Neural cell (in vitro differentiated cells): ENCODE data around the gene DDX54. TPM values are rescaled to one million over a fixed set of nuclear protein-coding genes. Genes with fewer than 3 reads are reported as not detected.
"Not testable (repeated sequence)": the region's sequence is repeated elsewhere in the genome, so short reads cannot be mapped to it uniquely, and the experiment has no call there.

Source experiments
- H2AFZ ChIP-seq: fragments of 200-600, 300-800 bp; sonication (generic), shearing (Covaris generic); 2 replicates; pipeline ENCODE4 v1.6.0; 2014; ENCODE audit warnings: low read depth, mild to moderate bottlenecking, antibody characterized with exemption, low read length, moderate library complexity
- H3F3A ChIP-seq: fragments of 200-600 bp; shearing (Covaris generic); 2 replicates; pipeline ENCODE4 v1.6.1; 2016; ENCODE audit warnings: mild to moderate bottlenecking, moderate library complexity, mixed read lengths, antibody characterized with exemption, low read length; ENCODE audit not compliant: insufficient read depth, poor library complexity, severe bottlenecking
- H3K27ac ChIP-seq: fragments of 200-600, 300-800 bp; sonication (generic), shearing (Covaris generic); 2 replicates; pipeline ENCODE4 v1.5.1; 2014; ENCODE audit warnings: mild to moderate bottlenecking, low read length, moderate library complexity
- H3K27me3 ChIP-seq: fragments of 300-800, 200-600 bp; sonication (generic), shearing (Covaris generic); 2 replicates; pipeline ENCODE4 v1.6.0; 2014; ENCODE audit warnings: mild to moderate bottlenecking, low read depth, low read length, moderate library complexity; ENCODE audit not compliant: insufficient read depth
- H3K36me3 ChIP-seq: fragments of 300-800, 200-600 bp; sonication (generic), shearing (Covaris generic); 2 replicates; pipeline ENCODE4 v1.5.1; 2014; ENCODE audit warnings: mild to moderate bottlenecking, antibody characterized with exemption, low read length, moderate library complexity; ENCODE audit not compliant: insufficient read depth
- H3K4me2 ChIP-seq: fragments of 300-800, 200-600 bp; sonication (generic), shearing (Covaris generic); 2 replicates; pipeline ENCODE4 v1.6.0; 2014; ENCODE audit warnings: mild to moderate bottlenecking, low read length
- H3K4me3 ChIP-seq: fragments of 300-800, 200-600 bp; sonication (generic), shearing (Covaris generic); 2 replicates; pipeline ENCODE4 v1.5.1; 2014; ENCODE audit warnings: mild to moderate bottlenecking, low read length, moderate library complexity
- H3K79me2 ChIP-seq: fragments of 200-600 bp; shearing (Covaris generic); replicated peaks from 2 replicates; pipeline ENCODE4 v1.6.0; 2014; ENCODE audit warnings: mild to moderate bottlenecking, low read length, moderate library complexity; ENCODE audit not compliant: insufficient read depth
- H3K9ac ChIP-seq: fragments of 300-800, 200-600 bp; sonication (generic), shearing (Covaris generic); 2 replicates; pipeline ENCODE4 v1.6.1; 2016; ENCODE audit warnings: mild to moderate bottlenecking, low read length, mixed read lengths
- H3K9me2 ChIP-seq: fragments of 200-600 bp; shearing (Covaris generic); 2 replicates; pipeline ENCODE4 v1.6.1; 2016; ENCODE audit warnings: mild to moderate bottlenecking, low read length, mixed read lengths; ENCODE audit not compliant: insufficient read depth
- H3K9me3 ChIP-seq: fragments of 200-600, 300-800 bp; sonication (generic), shearing (Covaris generic); 2 replicates; pipeline ENCODE4 v1.6.1; 2016; ENCODE audit warnings: mild to moderate bottlenecking, mixed run types, low read length, moderate library complexity, mixed read lengths
- H4K20me1 ChIP-seq: fragments of 200-600 bp; shearing (Covaris generic); 2 replicates; pipeline ENCODE4 v1.6.1; 2016; ENCODE audit warnings: mild to moderate bottlenecking, mixed run types; ENCODE audit not compliant: insufficient read depth
- CTCF ChIP-seq: fragments of 450-650 bp; IDR thresholded peaks from 2 replicates; pipeline ENCODE4 v1.5.1; 2014; ENCODE audit warnings: antibody characterized with exemption, mild to moderate bottlenecking, moderate library complexity; ENCODE audit not compliant: poor library complexity, severe bottlenecking
- EP300 ChIP-seq: fragments of 450-650 bp; conservative IDR thresholded peaks from 2 replicates; pipeline ENCODE4 v1.6.1; 2014; ENCODE audit warnings: antibody characterized with exemption, mild to moderate bottlenecking, moderate library complexity; ENCODE audit not compliant: poor library complexity, severe bottlenecking
- EZH2 ChIP-seq: fragments of 200-600, 300-800 bp; shearing (Covaris generic), sonication (generic); IDR thresholded peaks from 2 replicates; pipeline ENCODE4 v1.6.1; 2014; ENCODE audit warnings: antibody characterized with exemption, low read length, borderline replicate concordance, mild to moderate bottlenecking; ENCODE audit not compliant: insufficient read depth, poor library complexity, severe bottlenecking
- MXI1 ChIP-seq: fragments of 450-650 bp; conservative IDR thresholded peaks from 2 replicates; pipeline ENCODE4 v1.6.1; 2014; ENCODE audit warnings: antibody characterized with exemption, mild to moderate bottlenecking; ENCODE audit not compliant: poor library complexity, severe bottlenecking
- POLR2AphosphoS5 ChIP-seq: IDR thresholded peaks from 2 replicates; pipeline ENCODE4 v1.6.1; 2012
- RAD21 ChIP-seq: fragments of 450-650 bp; conservative IDR thresholded peaks from 2 replicates; pipeline ENCODE4 v1.6.1; 2014; ENCODE audit warnings: antibody characterized with exemption, mild to moderate bottlenecking, moderate library complexity
- REST ChIP-seq: IDR thresholded peaks from 2 replicates; pipeline ENCODE4 v1.6.1; 2012; ENCODE audit warnings: borderline replicate concordance
- SMC3 ChIP-seq: fragments of 450-650 bp; conservative IDR thresholded peaks from 2 replicates; pipeline ENCODE4 v1.6.1; 2014; ENCODE audit warnings: antibody characterized with exemption, mild to moderate bottlenecking, moderate library complexity; ENCODE audit not compliant: poor library complexity
- TAF1 ChIP-seq: IDR thresholded peaks from 2 replicates; pipeline ENCODE4 v1.6.1; 2012; ENCODE audit warnings: low read depth
- polyA plus RNA-seq: library from polyadenylated mRNA; depleted of rRNA; stranded (reverse); fragments of >200 nt; gene quantifications from 2 replicates; pipeline ENCODE4 v1.2.3, GENCODE V29; 2014

The DDX54 gene
- polyA plus RNA-seq, 1 donor from 2014 or later, result 63.3 TPM

GRCh38 chr12:113208041-113208934 is 23.0 kb upstream of the DDX54 start:
- no peaks in the 10 kb centered on the region for H3F3A ChIP-seq
- H3K27me3 ChIP-seq, result no peaks in the 10 kb centered on the region
- H3K4me2 ChIP-seq, result no peak overlapping the region
- H3K4me3 ChIP-seq, result no peak overlapping the region
- no peak overlapping the region for H2AFZ ChIP-seq
- no peaks in the 10 kb centered on the region for H3K9me2 ChIP-seq
- H3K36me3 ChIP-seq, result no peaks in the 10 kb centered on the region
- H3K9me3 ChIP-seq, result no peaks in the 10 kb centered on the region
- H3K9ac ChIP-seq, result no peak overlapping the region
- no peak for TF ChIP-seq EP300
- no peak for TF ChIP-seq EZH2
- no peaks in the 10 kb centered on the region for H4K20me1 ChIP-seq
- H3K79me2 ChIP-seq, result no peaks in the 10 kb centered on the region
- no peak overlapping the region for H3K27ac ChIP-seq

GRCh38 chr12:113207613-113208040 is 22.3 kb upstream of the DDX54 start:
- Histone ChIP-seq H2AFZ (no peak overlapping the region), H3K27me3 (no peaks in the 10 kb centered on the region), H3K4me2 (no peak overlapping the region), H3K9ac (no peak overlapping the region), H3K4me3 (no peak overlapping the region), H3K9me2 (no peaks in the 10 kb centered on the region), H3K79me2 (no peaks in the 10 kb centered on the region), H3K27ac (no peak overlapping the region), H3K9me3 (no peaks in the 10 kb centered on the region), H4K20me1 (no peaks in the 10 kb centered on the region), H3F3A (no peaks in the 10 kb centered on the region), H3K36me3 (no peaks in the 10 kb centered on the region)
- TF ChIP-seq SMC3 (no peak), EZH2 (no peak), POLR2AphosphoS5 (no peak), RAD21 (no peak), TAF1 (no peak), MXI1 (no peak), CTCF (no peak), EP300 (no peak), REST (no peak)

GRCh38 chr12:113206802-113207201 is 21.5 kb upstream of the DDX54 start:
- H4K20me1 ChIP-seq, H3K27me3 ChIP-seq, H3K9me2 ChIP-seq, H3K79me2 ChIP-seq, H3K36me3 ChIP-seq, H3K4me3 ChIP-seq, H3F3A ChIP-seq, H3K27ac ChIP-seq, H3K9ac ChIP-seq, H3K9me3 ChIP-seq, H3K4me2 ChIP-seq, H2AFZ ChIP-seq: not testable (repeated sequence)
